ENCODE measurements around the gene PIGH.
"Not testable (repeated sequence)": the region's sequence is repeated elsewhere in the genome, so short reads cannot be mapped to it uniquely, and the experiment has no call there.

PIGH gene

GRCh38 chr14:67607646-67608045, 7.6 kb upstream of the PIGH start:
- DNase-seq = no peak

GRCh38 chr14:67602995-67603545, 3.0 kb upstream of the PIGH start:
- DNase-seq = peak; percentile 17

- no peak for DNase-seq
Measured at GRCh38 chr14:67602076-67602475, 2.0 kb upstream of the PIGH start.

- not testable (repeated sequence) for DNase-seq
Measured at GRCh38 chr14:67600562-67600974, 500 bp upstream of the PIGH start.

GRCh38 chr14:67595392-67595791, 4.7 kb downstream of the PIGH start:
- DNase-seq = no peak

GRCh38 chr14:67593650-67594049, 6.4 kb downstream of the PIGH start:
- DNase-seq = not testable (repeated sequence)

GRCh38 chr14:67589204-67589770, 10.8 kb downstream of the PIGH start:
- DNase-seq = no peak

- no peak for DNase-seq
Measured at GRCh38 chr14:67586369-67586768, 13.7 kb downstream of the PIGH start.

GRCh38 chr14:67584978-67585377, 15.1 kb downstream of the PIGH start:
- no peak for DNase-seq

GRCh38 chr14:67583711-67584644, 16.1 kb downstream of the PIGH start:
- DNase-seq = peak; percentile 31

GRCh38 chr14:67582061-67582460, 18.0 kb downstream of the PIGH start:
- no peak for DNase-seq

GRCh38 chr14:67581643-67582042, 18.4 kb downstream of the PIGH start:
- DNase-seq = no peak

- no peak for DNase-seq
Measured at GRCh38 chr14:67580336-67581171, 19.5 kb downstream of the PIGH start.

GRCh38 chr14:67579636-67580035, 20.4 kb downstream of the PIGH start:
- DNase-seq = no peak

GRCh38 chr14:67579040-67579439, 21.0 kb downstream of the PIGH start:
- no peak for DNase-seq

- DNase-seq = no peak
Measured at GRCh38 chr14:67577909-67578749, 21.9 kb downstream of the PIGH start.

GRCh38 chr14:67577181-67577808, 22.8 kb downstream of the PIGH start:
- no peak for DNase-seq

- DNase-seq = no peak
Measured at GRCh38 chr14:67576216-67576955, 23.7 kb downstream of the PIGH start.

GRCh38 chr14:67575684-67576083, 24.4 kb downstream of the PIGH start:
- DNase-seq = peak; percentile 49

GRCh38 chr14:67574806-67575205, 25.3 kb downstream of the PIGH start:
- no peak for DNase-seq

GRCh38 chr14:67574156-67574555, 25.9 kb downstream of the PIGH start:
- no peak for DNase-seq
